Measurements from ENCODE around the gene BLVRA.

BLVRA gene

DNA sequence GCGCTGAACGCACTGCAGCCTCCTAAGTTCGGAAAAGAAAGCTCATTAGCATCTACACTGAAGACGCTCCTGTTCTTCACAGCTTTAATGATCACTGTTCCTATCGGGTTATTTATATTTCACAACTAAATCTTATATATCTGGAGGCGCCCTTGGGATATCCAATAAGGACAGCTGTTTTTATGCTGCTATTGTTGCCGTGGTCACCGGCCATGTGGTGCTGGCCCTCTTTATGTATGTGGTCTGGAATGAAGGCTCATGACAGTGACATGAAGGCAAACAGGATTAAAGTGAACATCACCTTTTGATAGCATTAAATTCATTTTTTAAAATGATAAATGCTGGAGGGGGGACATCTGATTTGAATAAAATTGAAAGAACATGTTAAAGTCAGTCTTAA is 8.8 kb downstream of the BLVRA start:
- POLR2A ChIA-PET, result interaction anchor here (0.6 kb wide), 1 partner anchor 71 kb away, joined by 3 read pairs; no protein-coding TSS in a partner anchor
- H3K4me3 ChIP-seq (ENCODE audit: low read depth, low read length), result no peak overlapping the region

DNA sequence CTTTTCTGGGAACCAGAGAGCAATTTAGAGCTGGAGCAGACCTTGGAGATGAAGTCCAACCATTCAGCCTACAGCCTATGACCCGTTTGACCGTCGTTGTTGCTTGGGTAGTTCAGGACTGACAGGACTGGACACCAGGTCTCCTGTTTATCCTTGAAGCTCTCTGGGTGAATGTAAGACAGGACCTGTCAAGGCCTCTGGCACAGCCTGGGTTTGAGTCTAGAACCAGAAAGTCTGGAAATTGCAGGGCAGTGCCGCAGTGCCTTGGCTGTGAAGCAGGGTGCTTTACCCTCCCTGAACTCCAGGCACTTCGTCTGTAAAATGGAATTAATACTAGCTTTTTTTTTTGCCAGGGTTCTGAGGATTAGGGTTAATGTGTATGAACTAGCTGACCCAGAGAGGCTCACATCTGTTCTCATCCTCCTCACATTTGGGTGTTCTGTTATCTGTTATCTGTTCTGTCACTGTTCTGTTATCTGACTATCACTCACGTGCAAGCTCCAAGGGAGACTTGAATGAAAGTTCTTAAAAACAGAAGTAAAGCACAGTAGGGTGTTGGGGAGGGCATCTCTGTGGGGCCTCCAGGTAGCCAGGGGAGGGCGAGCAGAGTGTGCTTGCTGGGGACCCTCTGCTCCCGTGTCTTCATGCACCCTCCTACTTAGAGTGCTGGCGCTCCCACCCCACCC is 9.9 kb downstream of the BLVRA start:
- no peak for DNase-seq (ENCODE audit: low read depth, low spot score)
- POLR2A ChIA-PET, result no interaction called here
- H3K4me3 ChIP-seq (ENCODE audit: low read depth, low read length), result no peak overlapping the region
- TF ChIP-seq, protein P1, sequence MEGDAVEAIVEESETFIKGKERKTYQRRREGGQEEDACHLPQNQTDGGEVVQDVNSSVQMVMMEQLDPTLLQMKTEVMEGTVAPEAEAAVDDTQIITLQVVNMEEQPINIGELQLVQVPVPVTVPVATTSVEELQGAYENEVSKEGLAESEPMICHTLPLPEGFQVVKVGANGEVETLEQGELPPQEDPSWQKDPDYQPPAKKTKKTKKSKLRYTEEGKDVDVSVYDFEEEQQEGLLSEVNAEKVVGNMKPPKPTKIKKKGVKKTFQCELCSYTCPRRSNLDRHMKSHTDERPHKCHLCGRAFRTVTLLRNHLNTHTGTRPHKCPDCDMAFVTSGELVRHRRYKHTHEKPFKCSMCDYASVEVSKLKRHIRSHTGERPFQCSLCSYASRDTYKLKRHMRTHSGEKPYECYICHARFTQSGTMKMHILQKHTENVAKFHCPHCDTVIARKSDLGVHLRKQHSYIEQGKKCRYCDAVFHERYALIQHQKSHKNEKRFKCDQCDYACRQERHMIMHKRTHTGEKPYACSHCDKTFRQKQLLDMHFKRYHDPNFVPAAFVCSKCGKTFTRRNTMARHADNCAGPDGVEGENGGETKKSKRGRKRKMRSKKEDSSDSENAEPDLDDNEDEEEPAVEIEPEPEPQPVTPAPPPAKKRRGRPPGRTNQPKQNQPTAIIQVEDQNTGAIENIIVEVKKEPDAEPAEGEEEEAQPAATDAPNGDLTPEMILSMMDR (IDR thresholded peaks at IDR 0.05; ENCODE audit: insufficient read depth, low read length, missing control alignments), result no peak
- CTCF ChIA-PET, result interaction anchor here (0.9 to 1.3 kb wide), 3 partner anchors 69 to 186 kb away, joined by 3 to 4 read pairs (median 3); no protein-coding TSS in a partner anchor

More for the DNA sequence above, 8.8 kb downstream of the BLVRA start:
- CTCF ChIA-PET, result interaction anchor here (1.3 to 2.2 kb wide), 2 partner anchors 72 to 185 kb away, joined by 4 to 7 read pairs; no protein-coding TSS in a partner anchor
- TF ChIP-seq, protein P1 (IDR thresholded peaks at IDR 0.05; ENCODE audit: insufficient read depth, low read length, missing control alignments), result no peak
- no peak for DNase-seq (ENCODE audit: low read depth, low spot score)

DNA sequence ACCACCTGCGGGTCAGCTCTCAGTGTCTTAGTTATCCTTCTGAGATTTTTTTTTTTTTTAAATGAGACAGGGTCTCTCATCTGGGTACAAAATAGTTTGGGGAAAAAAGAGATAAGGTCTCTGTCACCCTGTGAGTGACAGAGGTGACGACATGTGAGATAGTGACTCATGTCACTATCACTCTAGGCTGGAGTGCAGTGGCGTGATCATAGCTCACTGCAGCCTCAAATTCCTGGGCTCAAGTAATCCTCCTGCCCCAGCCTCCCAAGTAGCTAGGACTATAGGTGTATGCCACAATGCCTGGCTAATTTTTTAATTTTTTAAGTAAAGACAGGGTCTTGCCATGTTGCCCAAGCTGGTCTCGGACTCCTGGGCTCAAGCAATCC is 10.4 kb downstream of the BLVRA start:
- POLR2A ChIA-PET, result no interaction called here
- no peak for DNase-seq (ENCODE audit: low read depth, low spot score)
- CTCF ChIA-PET, result interaction anchor here (1.3 kb wide), 1 partner anchor 69 kb away, joined by 3 read pairs; no protein-coding TSS in a partner anchor
- H3K4me3 ChIP-seq (ENCODE audit: low read depth, low read length), result no peak overlapping the region
- TF ChIP-seq, protein P1 (IDR thresholded peaks at IDR 0.05; ENCODE audit: insufficient read depth, low read length, missing control alignments), result no peak

GRCh38 chr7:43769281-43769680 is 10.8 kb downstream of the BLVRA start:
- no peak for DNase-seq (ENCODE audit: low read depth, low spot score)
- ChIA-PET POLR2A (no interaction called here), CTCF (no interaction called here)
- TF ChIP-seq, protein P1 (IDR thresholded peaks at IDR 0.05; ENCODE audit: insufficient read depth, low read length, missing control alignments), result no peak
- no peak overlapping the region for H3K4me3 ChIP-seq (ENCODE audit: low read depth, low read length)

GRCh38 chr7:43769791-43770465 is 11.4 kb downstream of the BLVRA start:
- POLR2A ChIA-PET, result no interaction called here
- no peak overlapping the region for H3K4me3 ChIP-seq (ENCODE audit: low read depth, low read length)
- CTCF ChIA-PET, result no interaction called here
- DNase-seq (ENCODE audit: low read depth, low spot score), result no peak
- TF ChIP-seq, protein P1 (IDR thresholded peaks at IDR 0.05; ENCODE audit: insufficient read depth, low read length, missing control alignments), result no peak

DNA sequence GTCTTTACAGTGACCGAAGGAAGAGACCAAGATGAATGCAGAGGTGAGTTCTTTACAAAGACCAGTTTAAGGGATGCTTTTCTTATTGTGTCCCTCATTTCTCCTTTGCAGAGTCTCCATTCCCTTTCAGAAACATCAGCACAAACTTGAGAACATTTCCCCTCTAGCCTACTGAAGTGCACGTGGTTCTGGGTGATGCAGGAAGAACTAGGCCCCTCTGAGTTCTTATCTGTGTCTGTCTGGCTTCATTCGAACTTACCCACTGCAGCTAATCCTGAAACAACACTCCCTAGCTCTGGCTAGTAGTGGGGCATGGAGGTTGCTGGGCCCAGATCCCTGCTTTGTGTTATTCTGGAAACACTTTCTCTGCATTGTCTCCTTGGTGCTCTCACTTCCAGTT is 12.6 kb downstream of the BLVRA start:
- TF ChIP-seq, protein P1 (IDR thresholded peaks at IDR 0.05; ENCODE audit: insufficient read depth, low read length, missing control alignments), result no peak
- POLR2A ChIA-PET, result no interaction called here
- CTCF ChIA-PET, result no interaction called here
- H3K4me3 ChIP-seq (ENCODE audit: low read depth, low read length), result no peak overlapping the region
- DNase-seq (ENCODE audit: low read depth, low spot score), result no peak
